Measurements from ENCODE around the gene GGA1.

DNA sequence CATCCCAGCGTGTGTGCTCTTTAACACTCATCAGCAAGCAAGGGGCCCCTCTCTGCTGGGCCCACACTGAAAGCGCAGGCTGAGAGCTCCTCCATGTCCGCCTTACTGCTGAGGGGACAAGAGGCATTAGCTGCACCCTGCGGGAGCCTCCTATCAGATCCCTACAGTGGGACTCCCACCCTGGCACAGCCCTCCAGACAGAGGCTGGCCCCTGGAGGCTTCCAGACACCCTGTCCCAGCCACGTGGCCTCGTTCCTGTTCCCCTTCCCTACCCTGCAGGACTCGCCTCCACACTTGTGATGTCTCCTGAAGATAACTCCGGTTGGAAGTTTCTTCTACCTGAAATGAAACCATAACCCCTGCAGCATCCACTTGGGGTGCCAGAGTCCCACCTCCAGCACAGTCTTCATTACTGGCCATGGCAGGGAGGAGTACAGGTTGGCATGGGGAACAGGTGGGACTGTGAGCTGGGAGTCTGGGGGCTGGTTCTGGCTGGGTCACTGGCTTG, 25.8 kb downstream of the GGA1 start:
- TF ChIP-seq TAF1 (IDR thresholded peaks at IDR 0.05; ENCODE audit: low read depth, low read length): no peak
- TF ChIP-seq POLR2AphosphoS5 (IDR thresholded peaks at IDR 0.05; ENCODE audit: low read depth, low read length): no peak
